Lung (tissue), 12 donors: Measurements from ENCODE around the gene ITGA11. TPM values are rescaled to one million over a fixed set of nuclear protein-coding genes. Genes with fewer than 3 reads are reported as not detected.

Experiments used
- ATAC-seq: fragments of 200-7000 bp; cut with Tn5 transposase; one replicate; pipeline ENCODE4 v1.9.1; 2020; ENCODE audit warnings: moderate number of reproducible peaks; ENCODE audit not compliant: insufficient read depth, low FRiP score
- DNase-seq, 3 donors: peaks; one replicate each; pipeline ENCODE4 v3.0.0-alpha.2; 2013 to 2017
- H3K27ac ChIP-seq, 2 donors: one replicate each; pipeline ENCODE4 v1.5.1; 2013; ENCODE audit warnings: mild to moderate bottlenecking in 2 of 2, moderate library complexity in 2 of 2, control low read depth in 1 of 2, inconsistent platforms in 1 of 2, low read depth in 1 of 2, low read length in 1 of 2
- H3K27me3 ChIP-seq, 3 donors: one replicate each; pipeline ENCODE4 v1.5.1; 2013; ENCODE audit warnings: low read length in 2 of 3; ENCODE audit not compliant: control insufficient read depth in 3 of 3, insufficient read depth in 3 of 3
- H3K36me3 ChIP-seq, 4 donors: one replicate each; pipeline ENCODE4 v1.5.1; 2013; ENCODE audit warnings: low read length in 4 of 4, mild to moderate bottlenecking in 1 of 4, moderate library complexity in 1 of 4; ENCODE audit not compliant: control insufficient read depth in 4 of 4, insufficient read depth in 4 of 4
- H3K4me1 ChIP-seq, 5 donors: one replicate each; pipeline ENCODE4 v1.5.1; 2013; ENCODE audit warnings: low read length in 5 of 5, mild to moderate bottlenecking in 2 of 5, moderate library complexity in 1 of 5; ENCODE audit not compliant: control insufficient read depth in 5 of 5, insufficient read depth in 5 of 5
- H3K4me3 ChIP-seq: one replicate; pipeline ENCODE4 v1.5.1; 2013; ENCODE audit warnings: mild to moderate bottlenecking, control low read depth, moderate library complexity
- H3K9ac ChIP-seq, 2 donors: one replicate each; pipeline ENCODE4 v1.5.1; 2013; ENCODE audit warnings: low read length in 2 of 2, control low read depth in 1 of 2; ENCODE audit not compliant: insufficient read depth in 1 of 2
- H3K9me3 ChIP-seq, 4 donors: one replicate each; pipeline ENCODE4 v1.5.1; 2013; ENCODE audit warnings: low read length in 3 of 4, mild to moderate bottlenecking in 1 of 4, moderate library complexity in 1 of 4; ENCODE audit not compliant: control insufficient read depth in 4 of 4, insufficient read depth in 3 of 4
- CTCF ChIP-seq: IDR thresholded peaks from 2 replicates; pipeline ENCODE4 v1.5.1; 2012; ENCODE audit warnings: mild to moderate bottlenecking; ENCODE audit errors: control extremely low read depth, extremely low read depth
- WGBS, 2 donors: extraction: QIAGEN DNeasy Blood & Tissue Kit; methylation state at CpG; one replicate each; pipeline ENCODE4 v1.1.7; 2013; 5-methylcytosine and 5-hydroxymethylcytosine counted together
- polyA plus RNA-seq, 2 donors: library from polyadenylated mRNA; stranded (reverse); fragments of 200-250 nt; gene quantifications; one replicate each; pipeline ENCODE4 v1.2.1, GENCODE V29; 2013
- total RNA-seq, 2 donors: library from RNA; depleted of rRNA in 1 of 2; stranded (reverse); fragments of >200 nt in 1 of 2; gene quantifications; one replicate each; pipeline ENCODE4 v1.2.1, GENCODE V29; 2014 to 2021
- donor health status: control.
- donor health status: control.
- donor health status: Bipolar disorder and iron deficiency.
- donor health status: healthy.
- donor health status: DM: yes; HTN: yes; CAD: no.

Gene ITGA11
- total and polyA plus RNA-seq, 4 donors: 0.35 to 1.8 (median 1.0) TPM

GRCh38 chr15:68278595-68279405 lies 153.2 kb downstream of the ITGA11 start:
- peaks cover 0 to 8% (median 2%) of the 10 kb centered on the region in 4 donors for H3K36me3 ChIP-seq
- H3K27me3 ChIP-seq: no peaks in the 10 kb centered on the region
- no peak for TF ChIP-seq CTCF
- WGBS, 2 donors: 2 to 4% methylated on average over 17 to 23 of the region's 23 CpGs
- H3K9me3 ChIP-seq: no peaks in the 10 kb centered on the region
- peak overlapping the region; percentile 87 for H3K4me3 ChIP-seq
- H3K9ac ChIP-seq: peak overlapping the region; percentile 87 to 94
- no peak for ATAC-seq
- H3K27ac ChIP-seq: peak overlapping the region; percentile 95 to 98
- peak in 2 of 3 donors; percentile 32 to 42 for DNase-seq
- H3K4me1 ChIP-seq: peaks cover 7 to 48% (median 12%) of the 10 kb centered on the region in 5 donors

- Histone ChIP-seq H3K4me1 (peaks cover 7 to 48% (median 12%) of the 10 kb centered on the region in 5 donors), H3K9me3 (no peaks in the 10 kb centered on the region), H3K36me3 (peaks cover 0 to 8% (median 2%) of the 10 kb centered on the region in 4 donors), H3K27me3 (no peaks in the 10 kb centered on the region), H3K27ac (peak overlapping the region; percentile 95 to 98), H3K4me3 (peak overlapping the region; percentile 87), H3K9ac (peak overlapping the region; percentile 87 to 94)
- WGBS, 2 donors: 0% methylated on average over 22 of the region's 22 CpGs
- no peak for ATAC-seq
- TF ChIP-seq CTCF: no peak
- no peak for DNase-seq
Measured at GRCh38 chr15:68278345-68278594, 153.7 kb downstream of the ITGA11 start.

GRCh38 chr15:68277603-68278344 lies 154.2 kb downstream of the ITGA11 start, which contains the start of gene FEM1B:
Gene FEM1B, plus strand, starts transcription at chr15:68277745. Its CDS starts 673 bp downstream, at chr15:68278418.
- ATAC-seq: peak; percentile 93
- H3K36me3 ChIP-seq: peaks cover 0 to 8% (median 2%) of the 10 kb centered on the region in 4 donors
- H3K4me1 ChIP-seq: peaks cover 7 to 48% (median 12%) of the 10 kb centered on the region in 5 donors
- peak; percentile 93 to 97 (median 96) for DNase-seq
- H3K4me3 ChIP-seq: peak within 1 kb of the TSS; percentile 87
- H3K9ac ChIP-seq: peak within 1 kb of the TSS; percentile 87 to 94
- peak within 1 kb of the TSS; percentile 95 to 98 for H3K27ac ChIP-seq
- no peaks in the 10 kb centered on the region for H3K9me3 ChIP-seq
- WGBS, 2 donors: 0 to 1% methylated on average over 73 to 85 of the region's 85 CpGs
- H3K27me3 ChIP-seq: no peaks in the 10 kb centered on the region
- no peak for TF ChIP-seq CTCF
